ENCODE data around the gene UVRAG. TPM values are rescaled to one million over a fixed set of nuclear protein-coding genes. Genes with fewer than 3 reads are reported as not detected.

The UVRAG gene
- total and polyA plus RNA-seq, 2 of the 13 experiments (the other 11 are each of a cell fraction or from before 2014, with no cell fraction given): 9.7 to 17.3 TPM

GRCh38 chr11:75784085-75784478, 30.9 kb upstream of the UVRAG start (continued):
- TF ChIP-seq ZNF281 (CRISPR knock-in tag; IDR thresholded peaks at IDR 0.05; ENCODE audit: borderline replicate concordance): peak; percentile 65; the same call in 1 of the 2 replicates
- TF ChIP-seq ZFY (CRISPR knock-in tag; IDR thresholded peaks at IDR 0.05): peak; percentile 52; the same call in 1 of the 2 replicates
- 0 out of 2 replicates have a peak, but pooled peaks have one; percentile 51 for TF ChIP-seq ZNF792 (CRISPR knock-in tag; IDR thresholded peaks at IDR 0.05)
- TF ChIP-seq TCF12 (IDR thresholded peaks at IDR 0.05): no peak
- peak; percentile 74; the same call in 1 of the 2 replicates for TF ChIP-seq TCF12 (CRISPR knock-in tag; IDR thresholded peaks at IDR 0.05)
- peak; percentile 60; the same call in 1 of the 2 replicates for TF ChIP-seq IRF2 (CRISPR knock-in tag; IDR thresholded peaks at IDR 0.05)
- TF ChIP-seq MYPOP (CRISPR knock-in tag; IDR thresholded peaks at IDR 0.05): 0 out of 2 replicates have a peak, but pooled peaks have one; percentile 24
- TF ChIP-seq STAG1 (CRISPR knock-in tag; IDR thresholded peaks at IDR 0.05): 0 out of 2 replicates have a peak, but pooled peaks have one; percentile 3
- no peak for TF ChIP-seq ZNF746 (CRISPR knock-in tag; IDR thresholded peaks at IDR 0.05)
- TF ChIP-seq KDM6A (CRISPR knock-in tag; IDR thresholded peaks at IDR 0.05; ENCODE audit: low read depth): peak; percentile 82
- no peak for TF ChIP-seq MAZ (IDR thresholded peaks at IDR 0.05; ENCODE audit: borderline replicate concordance, low read depth, low read length)
- no peak for TF ChIP-seq MAZ (CRISPR knock-in tag; IDR thresholded peaks at IDR 0.05; ENCODE audit: low read depth)
- no peak for TF ChIP-seq SOX13 (IDR thresholded peaks at IDR 0.05)
- peak in 1 of 2 experiments; percentile 71; a peak in 2 of 4 replicates for TF ChIP-seq SOX13 (CRISPR knock-in tag; conservative IDR thresholded peaks at IDR 0.05 in 1 of 2, IDR thresholded peaks at IDR 0.05 in 1 of 2)
- peak; percentile 85 for TF ChIP-seq SKI (IDR thresholded peaks at IDR 0.05; ENCODE audit: partially characterized antibody)
- no peak for TF ChIP-seq PLSCR1 (CRISPR knock-in tag; IDR thresholded peaks at IDR 0.05; ENCODE audit: borderline replicate concordance)
- TF ChIP-seq NONO (IDR thresholded peaks at IDR 0.05): no peak
- TF ChIP-seq NONO (CRISPR knock-in tag; conservative IDR thresholded peaks at IDR 0.05): 0 out of 2 replicates have a peak, but pooled peaks have one; percentile 30
- TF ChIP-seq ARNTL (CRISPR knock-in tag; IDR thresholded peaks at IDR 0.05): peak; percentile 74
- 0 out of 2 replicates have a peak, but pooled peaks have one; percentile 7 for TF ChIP-seq ZNF644 (CRISPR knock-in tag; IDR thresholded peaks at IDR 0.05; ENCODE audit: low read depth)
- no peak for TF ChIP-seq MYNN (CRISPR knock-in tag; IDR thresholded peaks at IDR 0.05; ENCODE audit: low read depth)
- TF ChIP-seq CREM (IDR thresholded peaks at IDR 0.05): peak; percentile 81
- no peak for TF ChIP-seq CREM (CRISPR knock-in tag; IDR thresholded peaks at IDR 0.05)
- no peak for TF ChIP-seq RFXANK (CRISPR knock-in tag; IDR thresholded peaks at IDR 0.05)
- TF ChIP-seq ZNF180 (CRISPR knock-in tag; IDR thresholded peaks at IDR 0.05; ENCODE audit: borderline replicate concordance, low read depth): no peak
- no peak for TF ChIP-seq KAT7 (CRISPR knock-in tag; IDR thresholded peaks at IDR 0.05; ENCODE audit: borderline replicate concordance)

All from HepG2 (cell line).